ENCODE measurements around the gene SMIM35.

GRCh38 chr11:117973503-117973860, 113.3 kb downstream of the SMIM35 start:
- no peak for TF ChIP-seq CTCF (IDR thresholded peaks at IDR 0.05; ENCODE audit: low read length)
- TF ChIP-seq EZH2 (IDR thresholded peaks at IDR 0.05; ENCODE audit: borderline replicate concordance, low read length) = no peak
